DND-41 (cell line): ENCODE data around the gene MAST3.

Experiments
- ATAC-seq: fragments of 200-7000 bp; cut with Tn5 transposase; 3 replicates; pipeline ENCODE4 v1.9.1; 2021; ENCODE audit warnings: low read depth; ENCODE audit not compliant: insufficient read depth
- DNase-seq: peaks from one replicate; pipeline ENCODE4 v3.0.0-alpha.2; 2020
- H2AFZ ChIP-seq: 2 replicates; pipeline ENCODE4 v1.6.0; 2012; ENCODE audit warnings: low read depth, low read length
- H3K27ac ChIP-seq: 2 replicates; pipeline ENCODE4 v1.5.1; 2012; ENCODE audit warnings: low read length, inconsistent platforms
- H3K27me3 ChIP-seq: fragments of 200-600 bp; sonication (generic); 2 replicates; pipeline ENCODE4 v1.6.0; 2012; ENCODE audit warnings: low read length, mild to moderate bottlenecking, inconsistent platforms; ENCODE audit not compliant: insufficient read depth, poor library complexity
- H3K36me3 ChIP-seq: 2 replicates; pipeline ENCODE4 v1.5.1; 2012; ENCODE audit warnings: low read length, inconsistent platforms; ENCODE audit not compliant: insufficient read depth
- H3K4me1 ChIP-seq: 2 replicates; pipeline ENCODE4 v1.5.1; 2012; ENCODE audit warnings: mild to moderate bottlenecking, low read length; ENCODE audit not compliant: insufficient read depth
- H3K4me2 ChIP-seq: 2 replicates; pipeline ENCODE4 v1.6.0; 2012; ENCODE audit warnings: mild to moderate bottlenecking, moderate library complexity, low read length, inconsistent platforms; ENCODE audit not compliant: insufficient read depth
- H3K4me3 ChIP-seq, 2 experiments: fragments of 200-600 bp in 1 of 2; shearing (Covaris generic) in 1 of 2; 2 replicates each; pipeline ENCODE4 v1.5.1; 2012 to 2016; ENCODE audit warnings: inconsistent platforms in 2 of 2, low read length in 2 of 2, mild to moderate bottlenecking in 2 of 2, low read depth in 1 of 2, moderate library complexity in 1 of 2
- H3K79me2 ChIP-seq: 2 replicates; pipeline ENCODE4 v1.6.0; 2012; ENCODE audit warnings: low read length, inconsistent platforms; ENCODE audit not compliant: insufficient read depth
- H3K9ac ChIP-seq: 2 replicates; pipeline ENCODE4 v1.6.0; 2012; ENCODE audit warnings: low read depth, mild to moderate bottlenecking, inconsistent platforms, low read length, moderate library complexity
- H3K9me3 ChIP-seq: 2 replicates; pipeline ENCODE4 v1.5.1; 2012; ENCODE audit warnings: low read length, moderate library complexity, mild to moderate bottlenecking, inconsistent platforms; ENCODE audit not compliant: insufficient read depth, severe bottlenecking
- H4K20me1 ChIP-seq: 2 replicates; pipeline ENCODE4 v1.6.0; 2012; ENCODE audit warnings: low read length; ENCODE audit not compliant: insufficient read depth
- CTCF ChIP-seq: IDR thresholded peaks from 2 replicates; pipeline ENCODE4 v1.5.1; 2012; ENCODE audit warnings: borderline replicate concordance, low read length, moderate library complexity, mild to moderate bottlenecking; ENCODE audit not compliant: poor library complexity, severe bottlenecking; ENCODE audit errors: extremely low read depth
- EZH2 ChIP-seq: IDR thresholded peaks from 3 replicates; pipeline ENCODE4 v1.6.1; 2012; ENCODE audit warnings: borderline replicate concordance, low read depth, mild to moderate bottlenecking, moderate library complexity, low read length, inconsistent platforms; ENCODE audit not compliant: severe bottlenecking

Gene MAST3

GRCh38 chr19:18167975-18168645 is 70.5 kb downstream of the MAST3 start:
- Histone ChIP-seq H3K9me3 (no peaks in the 10 kb centered on the region), H4K20me1 (no peaks in the 10 kb centered on the region), H3K27ac (no peak overlapping the region), H3K27me3 (no peaks in the 10 kb centered on the region), H3K4me3 (no peak overlapping the region), H3K4me2 (no peak overlapping the region), H2AFZ (no peak overlapping the region), H3K9ac (no peak overlapping the region), H3K36me3 (peaks cover 46% of the 10 kb centered on the region), H3K4me1 (peaks cover 3% of the 10 kb centered on the region), H3K79me2 (no peaks in the 10 kb centered on the region)
- TF ChIP-seq CTCF (peak; percentile 80), EZH2 (no peak)
- ATAC-seq (peak; percentile 95), DNase-seq (peak; percentile 63)

- ATAC-seq = no peak
- H3K9ac ChIP-seq = no peak overlapping the region
- H3K4me3 ChIP-seq = no peak overlapping the region
- no peaks in the 10 kb centered on the region for H4K20me1 ChIP-seq
- H3K27ac ChIP-seq = no peak overlapping the region
- no peak overlapping the region for H2AFZ ChIP-seq
- H3K9me3 ChIP-seq = no peaks in the 10 kb centered on the region
- DNase-seq = no peak
- TF ChIP-seq CTCF (no peak), EZH2 (no peak)
- H3K79me2 ChIP-seq = no peaks in the 10 kb centered on the region
- H3K36me3 ChIP-seq = peaks cover 41% of the 10 kb centered on the region
- peaks cover 10% of the 10 kb centered on the region for H3K4me1 ChIP-seq
- no peak overlapping the region for H3K4me2 ChIP-seq
- peaks cover 7% of the 10 kb centered on the region for H3K27me3 ChIP-seq
These were observed 71.2 kb downstream of the MAST3 start for GRCh38 chr19:18168673-18169381.

GRCh38 chr19:18170714-18171255 is 73.2 kb downstream of the MAST3 start:
- Histone ChIP-seq H2AFZ (no peak overlapping the region), H3K4me1 (peaks cover 17% of the 10 kb centered on the region), H3K4me3 (no peak overlapping the region), H3K4me2 (no peak overlapping the region), H3K36me3 (peaks cover 35% of the 10 kb centered on the region), H3K9me3 (no peaks in the 10 kb centered on the region), H3K9ac (no peak overlapping the region), H4K20me1 (no peaks in the 10 kb centered on the region), H3K79me2 (no peaks in the 10 kb centered on the region), H3K27ac (no peak overlapping the region), H3K27me3 (peaks cover 22% of the 10 kb centered on the region)
- no peak for DNase-seq
- TF ChIP-seq CTCF (no peak), EZH2 (no peak)
- ATAC-seq = no peak
